ENCODE results near the gene IDUA.

The IDUA gene

GRCh38 chr4:1030559-1030958, 43.7 kb downstream of the IDUA start:
- TF ChIP-seq ZBTB7A (IDR thresholded peaks at IDR 0.05; ENCODE audit: low read depth) (no peak), TCF12 (IDR thresholded peaks at IDR 0.05; ENCODE audit: low read depth) (no peak), YY1 (IDR thresholded peaks at IDR 0.05; ENCODE audit: low read depth) (no peak), CEBPB (IDR thresholded peaks at IDR 0.05) (no peak), EP300 (IDR thresholded peaks at IDR 0.05; ENCODE audit: borderline replicate concordance) (no peak)
- TF ChIP-seq, protein P1, sequence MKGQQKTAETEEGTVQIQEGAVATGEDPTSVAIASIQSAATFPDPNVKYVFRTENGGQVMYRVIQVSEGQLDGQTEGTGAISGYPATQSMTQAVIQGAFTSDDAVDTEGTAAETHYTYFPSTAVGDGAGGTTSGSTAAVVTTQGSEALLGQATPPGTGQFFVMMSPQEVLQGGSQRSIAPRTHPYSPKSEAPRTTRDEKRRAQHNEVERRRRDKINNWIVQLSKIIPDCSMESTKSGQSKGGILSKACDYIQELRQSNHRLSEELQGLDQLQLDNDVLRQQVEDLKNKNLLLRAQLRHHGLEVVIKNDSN (IDR thresholded peaks at IDR 0.05): no peak

DNA sequence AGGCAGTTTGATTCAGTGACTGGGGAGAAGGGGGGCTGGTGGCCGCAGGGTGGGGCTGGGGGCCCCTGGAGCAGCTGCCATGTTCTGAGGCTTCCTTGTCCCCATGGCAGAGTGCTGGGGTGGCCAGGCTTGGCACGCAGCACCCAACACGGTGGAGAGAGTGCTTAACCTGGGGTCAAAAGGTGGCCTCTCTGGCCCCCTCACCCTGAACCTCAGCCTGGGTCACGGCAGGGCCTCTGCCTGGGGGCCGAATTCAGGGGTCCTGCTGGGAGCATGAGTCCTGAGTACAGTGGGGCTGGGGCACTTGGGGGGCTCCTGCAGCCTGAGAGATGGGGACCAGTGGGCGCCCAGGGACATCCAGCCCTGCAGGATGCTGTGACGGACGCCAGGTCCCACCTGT, 44.5 kb downstream of the IDUA start:
- TF ChIP-seq TAF1 (IDR thresholded peaks at IDR 0.05; ENCODE audit: low read depth) (no peak), TEAD4 (IDR thresholded peaks at IDR 0.05) (no peak), FOXM1 (IDR thresholded peaks at IDR 0.05; ENCODE audit: borderline replicate concordance, low read depth) (no peak), TCF12 (IDR thresholded peaks at IDR 0.05; ENCODE audit: low read depth) (no peak), REST (IDR thresholded peaks at IDR 0.05; ENCODE audit: low read depth) (no peak), YY1 (IDR thresholded peaks at IDR 0.05; ENCODE audit: low read depth) (no peak), EP300 (IDR thresholded peaks at IDR 0.05; ENCODE audit: borderline replicate concordance) (no peak), CEBPB (IDR thresholded peaks at IDR 0.05) (no peak), ZBTB7A (IDR thresholded peaks at IDR 0.05; ENCODE audit: low read depth) (no peak), EGR1 (IDR thresholded peaks at IDR 0.05) (no peak), CREB1 (IDR thresholded peaks at IDR 0.05; ENCODE audit: low read depth) (no peak)
- TF ChIP-seq, protein P2, sequence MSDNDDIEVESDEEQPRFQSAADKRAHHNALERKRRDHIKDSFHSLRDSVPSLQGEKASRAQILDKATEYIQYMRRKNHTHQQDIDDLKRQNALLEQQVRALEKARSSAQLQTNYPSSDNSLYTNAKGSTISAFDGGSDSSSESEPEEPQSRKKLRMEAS (IDR thresholded peaks at IDR 0.05): no peak
- TF ChIP-seq, protein P1 (IDR thresholded peaks at IDR 0.05): no peak

- peak; percentile 52 for TF ChIP-seq RAD21 (IDR thresholded peaks at IDR 0.05; ENCODE audit: low read depth)
- no peak for TF ChIP-seq NFIC (IDR thresholded peaks at IDR 0.05)
- TF ChIP-seq CEBPB (IDR thresholded peaks at IDR 0.05): no peak
These were observed 45.3 kb downstream of the IDUA start for GRCh38 chr4:1031956-1032795.

DNA sequence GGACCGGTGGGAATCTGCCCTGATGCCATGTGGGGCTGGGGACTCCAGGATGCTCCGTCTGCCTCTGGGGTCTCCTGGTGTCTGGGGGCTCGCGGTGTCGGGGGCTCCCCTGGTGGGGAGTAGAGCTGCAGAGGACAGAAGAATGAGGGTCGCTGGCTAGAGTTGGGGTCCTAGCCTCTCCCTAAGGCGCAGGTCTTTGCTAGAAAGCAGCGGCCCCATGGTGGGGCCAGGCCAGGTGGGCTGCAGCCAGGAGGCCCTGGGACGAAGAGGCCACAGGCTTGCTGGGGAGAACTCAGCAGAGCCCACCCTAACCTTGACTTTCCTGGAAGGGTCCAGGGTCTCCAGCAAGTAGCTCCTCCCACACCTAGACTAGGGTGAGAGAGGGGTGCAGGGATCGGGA, 46.0 kb downstream of the IDUA start:
- TF ChIP-seq TCF12 (IDR thresholded peaks at IDR 0.05; ENCODE audit: low read depth) (no peak), RAD21 (IDR thresholded peaks at IDR 0.05; ENCODE audit: low read depth) (no peak), CREB1 (IDR thresholded peaks at IDR 0.05; ENCODE audit: low read depth) (no peak), REST (IDR thresholded peaks at IDR 0.05; ENCODE audit: low read depth) (no peak), YY1 (IDR thresholded peaks at IDR 0.05; ENCODE audit: low read depth) (no peak), EGR1 (IDR thresholded peaks at IDR 0.05) (no peak), TAF1 (IDR thresholded peaks at IDR 0.05; ENCODE audit: low read depth) (no peak), FOXM1 (IDR thresholded peaks at IDR 0.05; ENCODE audit: borderline replicate concordance, low read depth) (no peak), EP300 (IDR thresholded peaks at IDR 0.05; ENCODE audit: borderline replicate concordance) (no peak), TEAD4 (IDR thresholded peaks at IDR 0.05) (no peak), CEBPB (IDR thresholded peaks at IDR 0.05) (no peak), NFIC (IDR thresholded peaks at IDR 0.05) (no peak), ZBTB7A (IDR thresholded peaks at IDR 0.05; ENCODE audit: low read depth) (no peak)
- TF ChIP-seq, protein P1 (IDR thresholded peaks at IDR 0.05): no peak
- TF ChIP-seq, protein P2 (IDR thresholded peaks at IDR 0.05): no peak

DNA sequence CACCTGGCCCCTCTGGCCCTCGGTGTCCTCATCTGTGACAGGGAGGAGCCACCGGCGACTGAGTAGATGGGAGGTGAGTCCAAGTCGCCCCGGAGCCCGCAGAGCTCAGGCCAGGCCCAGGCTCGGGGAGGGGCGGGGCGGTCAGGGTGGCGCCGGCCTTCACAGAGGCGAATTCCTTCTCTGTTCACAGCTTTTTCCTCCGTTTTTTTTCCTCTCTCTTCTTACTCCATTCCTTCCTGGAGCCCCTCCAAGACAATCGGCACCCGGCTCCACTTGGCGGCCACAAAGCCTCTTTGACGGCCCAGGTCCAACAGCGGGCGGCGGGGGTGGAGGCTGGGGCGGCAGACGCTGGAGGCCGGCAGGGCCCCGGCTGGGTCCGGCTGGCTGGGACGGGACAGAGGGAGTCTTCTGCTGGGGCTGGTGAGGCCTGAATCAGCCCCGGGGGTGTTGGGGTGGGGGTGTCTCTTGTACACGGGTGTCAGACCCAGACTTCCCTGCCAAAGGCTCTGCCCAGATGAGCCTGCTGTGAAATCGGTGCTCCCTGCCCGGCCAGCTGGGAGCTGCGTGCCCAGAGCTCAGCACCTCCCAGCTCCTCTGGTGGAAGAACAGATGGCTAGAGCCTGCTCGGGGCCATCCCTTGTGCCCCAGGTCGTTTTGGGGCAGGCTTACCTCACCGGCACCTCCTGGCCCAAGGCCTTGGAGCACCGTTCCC, 47.2 kb downstream of the IDUA start:
- TF ChIP-seq ZBTB7A (IDR thresholded peaks at IDR 0.05; ENCODE audit: low read depth): no peak
- TF ChIP-seq, protein P1 (IDR thresholded peaks at IDR 0.05): no peak
- no peak for TF ChIP-seq RAD21 (IDR thresholded peaks at IDR 0.05; ENCODE audit: low read depth)
- no peak for TF ChIP-seq EP300 (IDR thresholded peaks at IDR 0.05; ENCODE audit: borderline replicate concordance)
- no peak for TF ChIP-seq CREB1 (IDR thresholded peaks at IDR 0.05; ENCODE audit: low read depth)
- TF ChIP-seq TAF1 (IDR thresholded peaks at IDR 0.05; ENCODE audit: low read depth): no peak
- TF ChIP-seq NFIC (IDR thresholded peaks at IDR 0.05): no peak
- no peak for TF ChIP-seq TEAD4 (IDR thresholded peaks at IDR 0.05)
- no peak for TF ChIP-seq EGR1 (IDR thresholded peaks at IDR 0.05)
- no peak for TF ChIP-seq REST (IDR thresholded peaks at IDR 0.05; ENCODE audit: low read depth)
